Right lobe of liver (tissue), 4 donors: ENCODE results near the gene SEC63.

ENCODE experiments used
- CTCF ChIP-seq, 4 donors: fragments of 200-600 bp in 3 of 4; fragments of 450-650 bp in 1 of 4; IDR thresholded peaks; one replicate each; pipeline versions ENCODE4 v1.5.1 to v1.8.0; 2016 to 2022; ENCODE audit warnings: antibody characterized with exemption in 4 of 4, mild to moderate bottlenecking in 2 of 4
- POLR2A ChIP-seq: fragments of 450-650 bp; IDR thresholded peaks from one replicate; pipeline ENCODE4 v1.6.1; 2017; ENCODE audit warnings: antibody characterized with exemption, mild to moderate bottlenecking
- donor health status: DM: no; HTN: no; CAD: no.
- donor health status: DM: no; HTN: no; CAD: no.
- donor health status: DM: no; HTN: yes; CAD: no.

GRCh38 chr6:107928984-107929383, 29.0 kb downstream of the SEC63 start:
- TF ChIP-seq CTCF (IDR thresholded peaks at IDR 0.05), result no peak
- TF ChIP-seq POLR2A, result no peak
